Stomach (tissue), 4 donors: Measurements from ENCODE around the gene SLC17A6.

Source experiments
- EP300 ChIP-seq: sonication (generic); formaldehyde crosslinking; IDR thresholded peaks from one replicate; pipeline ENCODE4 v1.6.1; 2017; ENCODE audit warnings: antibody characterized with exemption
- POLR2A ChIP-seq, 4 donors: fragments of 450-650 bp; IDR thresholded peaks; one replicate each; pipeline ENCODE4 v1.6.1; 2016; ENCODE audit warnings: antibody characterized with exemption in 4 of 4, control low read depth in 2 of 4, mild to moderate bottlenecking in 1 of 4, moderate library complexity in 1 of 4

- no peak for TF ChIP-seq EP300
- TF ChIP-seq POLR2A (IDR thresholded peaks at IDR 0.05): no peak
Observed at GRCh38 chr11:22336587-22336986, 1.6 kb upstream of the SLC17A6 start.
